Mucosa of descending colon (tissue), 3 donors: Measurements from ENCODE around the gene THOC2. TPM values are rescaled to one million over a fixed set of nuclear protein-coding genes. Genes with fewer than 3 reads are reported as not detected.
A peak's percentile ranks its signal among the peaks of the same experiment; 100 is the strongest.

Experiments used
- ATAC-seq: fragments of 200-7000 bp; cut with Tn5 transposase; one replicate; pipeline ENCODE4 v1.9.1; 2020; ENCODE audit warnings: mild to moderate bottlenecking, moderate library complexity
- DNase-seq, 3 donors: peaks; one replicate each; pipeline ENCODE4 v3.0.0-alpha.2; 2020
- H3K36me3 ChIP-seq: fragments of 200-600 bp; one replicate; pipeline ENCODE4 v1.8.0; 2021; ENCODE audit warnings: low read depth, mild to moderate bottlenecking
- H3K4me1 ChIP-seq: fragments of 200-600 bp; one replicate; pipeline ENCODE4 v1.8.0; 2021; ENCODE audit warnings: low read depth, mild to moderate bottlenecking
- H3K4me3 ChIP-seq: fragments of 200-600 bp; one replicate; pipeline ENCODE4 v1.8.0; 2021; ENCODE audit warnings: mild to moderate bottlenecking
- H3K9me3 ChIP-seq: fragments of 200-600 bp; one replicate; pipeline ENCODE4 v1.8.0; 2021; ENCODE audit warnings: mild to moderate bottlenecking
- intact Hi-C, 2 donors: fragments of 100-400 bp; cut with DNase I in 1 of 2; cut with micrococcal nuclease in 1 of 2; formaldehyde crosslinking; loops; one replicate each; pipeline versions ENCODE4 v1.11.0 to v1.11.1; 2022; cut with DNase I, micrococcal nuclease
- total RNA-seq, 3 donors: library from RNA; stranded (reverse); fragmentation: NEBNext Ultra II Directional in 2 of 3; extraction: Animal tissue kit (Norgen Biotek cat#: 25700) in 2 of 3; gene quantifications; one replicate each; pipeline versions ENCODE4 v1.2.1 to v1.2.4, GENCODE V29; 2021 to 2023
- TF ChIP-seq, protein P1 (sequence below): fragments of 200-600 bp; IDR thresholded peaks from one replicate; pipeline ENCODE4 v1.8.0; 2022; ENCODE audit warnings: antibody characterized with exemption, mild to moderate bottlenecking
- donor health status: DM: no; HTN: no; CAD: no; lungs with moderate emphysema.
- donor health status: DM: no; HTN: no; CAD: no.
- donor health status: DM: no; HTN: yes; CAD: no.

The THOC2 gene
- total RNA-seq, 3 donors from 2014 or later = 66.5 to 82.6 (median 75.8) TPM

DNA sequence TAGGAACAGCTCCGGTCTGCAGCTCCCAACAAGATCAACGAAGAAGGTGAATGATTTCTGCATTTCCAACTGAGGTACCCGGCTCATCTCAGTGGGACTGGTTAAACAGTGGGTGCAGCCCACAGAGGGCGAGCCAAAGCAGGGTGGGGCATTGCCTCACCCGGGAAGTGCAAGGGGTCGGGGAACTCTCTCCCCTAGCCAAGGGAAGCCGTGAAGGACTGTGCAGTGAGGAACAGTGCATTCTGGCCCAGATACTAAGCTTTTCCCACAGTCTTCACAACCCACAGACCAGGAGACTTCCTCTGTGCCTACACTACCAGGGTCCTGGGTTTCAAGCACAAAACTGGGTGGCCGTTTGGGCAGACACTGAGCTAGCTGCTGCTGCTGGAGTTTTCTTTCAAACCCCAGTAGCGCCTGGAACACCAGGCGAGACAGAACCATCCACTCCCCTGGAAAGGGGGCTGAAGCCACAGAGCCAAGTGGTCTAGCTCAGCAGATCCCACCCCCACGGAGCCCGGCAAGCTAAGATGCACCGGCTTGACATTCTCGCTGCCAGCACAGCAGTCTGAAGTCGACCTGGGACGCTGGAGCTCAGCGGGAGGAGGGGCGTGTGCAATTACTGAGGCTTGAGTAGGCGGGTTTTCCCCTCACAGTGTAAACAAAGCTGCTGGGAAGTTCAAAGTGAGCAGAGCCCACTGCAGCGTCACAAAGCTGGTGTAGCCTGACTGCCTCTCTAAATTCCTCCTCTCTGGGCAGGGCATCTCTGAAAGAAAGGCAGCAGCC lies 84.6 kb downstream of the THOC2 start:
- Histone ChIP-seq H3K36me3 (no peaks in the 10 kb centered on the region), H3K9me3 (no peaks in the 10 kb centered on the region), H3K4me1 (no peaks in the 10 kb centered on the region), H3K4me3 (no peak overlapping the region)
- TF ChIP-seq, protein P1, sequence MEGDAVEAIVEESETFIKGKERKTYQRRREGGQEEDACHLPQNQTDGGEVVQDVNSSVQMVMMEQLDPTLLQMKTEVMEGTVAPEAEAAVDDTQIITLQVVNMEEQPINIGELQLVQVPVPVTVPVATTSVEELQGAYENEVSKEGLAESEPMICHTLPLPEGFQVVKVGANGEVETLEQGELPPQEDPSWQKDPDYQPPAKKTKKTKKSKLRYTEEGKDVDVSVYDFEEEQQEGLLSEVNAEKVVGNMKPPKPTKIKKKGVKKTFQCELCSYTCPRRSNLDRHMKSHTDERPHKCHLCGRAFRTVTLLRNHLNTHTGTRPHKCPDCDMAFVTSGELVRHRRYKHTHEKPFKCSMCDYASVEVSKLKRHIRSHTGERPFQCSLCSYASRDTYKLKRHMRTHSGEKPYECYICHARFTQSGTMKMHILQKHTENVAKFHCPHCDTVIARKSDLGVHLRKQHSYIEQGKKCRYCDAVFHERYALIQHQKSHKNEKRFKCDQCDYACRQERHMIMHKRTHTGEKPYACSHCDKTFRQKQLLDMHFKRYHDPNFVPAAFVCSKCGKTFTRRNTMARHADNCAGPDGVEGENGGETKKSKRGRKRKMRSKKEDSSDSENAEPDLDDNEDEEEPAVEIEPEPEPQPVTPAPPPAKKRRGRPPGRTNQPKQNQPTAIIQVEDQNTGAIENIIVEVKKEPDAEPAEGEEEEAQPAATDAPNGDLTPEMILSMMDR = no peak
- DNase-seq (peak; percentile 29 to 59 (median 43)), ATAC-seq (peak; percentile 78)
- intact Hi-C loops = no loop called here

GRCh38 chrX:123647244-123647643 lies 85.6 kb downstream of the THOC2 start:
- no peak for ATAC-seq
- H3K4me1 ChIP-seq = no peaks in the 10 kb centered on the region
- intact Hi-C loops = no loop called here
- no peaks in the 10 kb centered on the region for H3K36me3 ChIP-seq
- no peaks in the 10 kb centered on the region for H3K9me3 ChIP-seq
- TF ChIP-seq, protein P1 = no peak
- no peak for DNase-seq
- H3K4me3 ChIP-seq = no peak overlapping the region

GRCh38 chrX:123629502-123629901 lies 103.3 kb downstream of the THOC2 start:
- intact Hi-C loops = no loop called here
- DNase-seq (no peak), ATAC-seq (no peak)
- no peaks in the 10 kb centered on the region for H3K36me3 ChIP-seq
- H3K4me1 ChIP-seq = no peaks in the 10 kb centered on the region
- no peaks in the 10 kb centered on the region for H3K9me3 ChIP-seq
- H3K4me3 ChIP-seq = no peak overlapping the region
- TF ChIP-seq, protein P1 = no peak

DNA sequence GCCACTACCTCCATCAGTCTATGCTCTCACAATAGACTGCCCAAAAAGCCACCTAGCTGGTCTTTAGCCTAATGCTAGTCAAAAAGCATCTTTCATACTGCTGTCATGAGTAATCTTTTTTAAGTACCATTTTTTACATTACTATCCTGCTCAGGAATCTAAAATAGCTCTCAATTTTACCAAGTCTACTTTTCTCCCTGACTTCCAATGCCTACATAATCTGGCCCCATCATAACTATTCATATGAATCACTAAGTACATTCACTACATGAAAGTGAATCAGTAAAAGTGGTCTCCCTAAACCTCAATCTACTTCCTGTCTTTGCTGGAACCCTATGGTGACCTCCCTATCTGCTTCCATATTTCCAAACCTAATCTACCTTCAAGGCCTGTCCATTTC lies 105.9 kb downstream of the THOC2 start:
- DNase-seq (no peak), ATAC-seq (no peak)
- Histone ChIP-seq H3K36me3 (no peaks in the 10 kb centered on the region), H3K9me3 (no peaks in the 10 kb centered on the region), H3K4me1 (no peaks in the 10 kb centered on the region), H3K4me3 (no peak overlapping the region)
- TF ChIP-seq, protein P1 = no peak
- intact Hi-C loops = no loop called here

- TF ChIP-seq, protein P1 = no peak
- Histone ChIP-seq H3K9me3 (no peaks in the 10 kb centered on the region), H3K4me1 (no peaks in the 10 kb centered on the region), H3K36me3 (no peaks in the 10 kb centered on the region), H3K4me3 (no peak overlapping the region)
- intact Hi-C loops = no loop called here
- ATAC-seq (no peak), DNase-seq (no peak)
Measured at GRCh38 chrX:123625952-123626351, 106.9 kb downstream of the THOC2 start.
